Measurements from ENCODE around the gene EIPR1. TPM values are rescaled to one million over a fixed set of nuclear protein-coding genes. Genes with fewer than 3 reads are reported as not detected.

Gene EIPR1
- total and polyA plus RNA-seq, 2 of the 13 experiments (the other 11 are each of a cell fraction or from before 2014, with no cell fraction given), result 70.0 to 96.3 TPM

GRCh38 chr2:3368261-3368722, 9.3 kb downstream of the EIPR1 start (continued):
- TF ChIP-seq, protein P1, sequence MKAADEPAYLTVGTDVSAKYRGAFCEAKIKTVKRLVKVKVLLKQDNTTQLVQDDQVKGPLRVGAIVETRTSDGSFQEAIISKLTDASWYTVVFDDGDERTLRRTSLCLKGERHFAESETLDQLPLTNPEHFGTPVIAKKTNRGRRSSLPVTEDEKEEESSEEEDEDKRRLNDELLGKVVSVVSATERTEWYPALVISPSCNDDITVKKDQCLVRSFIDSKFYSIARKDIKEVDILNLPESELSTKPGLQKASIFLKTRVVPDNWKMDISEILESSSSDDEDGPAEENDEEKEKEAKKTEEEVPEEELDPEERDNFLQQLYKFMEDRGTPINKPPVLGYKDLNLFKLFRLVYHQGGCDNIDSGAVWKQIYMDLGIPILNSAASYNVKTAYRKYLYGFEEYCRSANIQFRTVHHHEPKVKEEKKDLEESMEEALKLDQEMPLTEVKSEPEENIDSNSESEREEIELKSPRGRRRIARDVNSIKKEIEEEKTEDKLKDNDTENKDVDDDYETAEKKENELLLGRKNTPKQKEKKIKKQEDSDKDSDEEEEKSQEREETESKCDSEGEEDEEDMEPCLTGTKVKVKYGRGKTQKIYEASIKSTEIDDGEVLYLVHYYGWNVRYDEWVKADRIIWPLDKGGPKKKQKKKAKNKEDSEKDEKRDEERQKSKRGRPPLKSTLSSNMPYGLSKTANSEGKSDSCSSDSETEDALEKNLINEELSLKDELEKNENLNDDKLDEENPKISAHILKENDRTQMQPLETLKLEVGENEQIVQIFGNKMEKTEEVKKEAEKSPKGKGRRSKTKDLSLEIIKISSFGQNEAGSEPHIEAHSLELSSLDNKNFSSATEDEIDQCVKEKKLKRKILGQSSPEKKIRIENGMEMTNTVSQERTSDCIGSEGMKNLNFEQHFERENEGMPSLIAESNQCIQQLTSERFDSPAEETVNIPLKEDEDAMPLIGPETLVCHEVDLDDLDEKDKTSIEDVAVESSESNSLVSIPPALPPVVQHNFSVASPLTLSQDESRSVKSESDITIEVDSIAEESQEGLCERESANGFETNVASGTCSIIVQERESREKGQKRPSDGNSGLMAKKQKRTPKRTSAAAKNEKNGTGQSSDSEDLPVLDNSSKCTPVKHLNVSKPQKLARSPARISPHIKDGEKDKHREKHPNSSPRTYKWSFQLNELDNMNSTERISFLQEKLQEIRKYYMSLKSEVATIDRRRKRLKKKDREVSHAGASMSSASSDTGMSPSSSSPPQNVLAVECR (CRISPR knock-in tag; IDR thresholded peaks at IDR 0.05; ENCODE audit: borderline replicate concordance), result peak; percentile 48
- 0 out of 2 replicates have a peak, but pooled peaks have one; percentile 26 for TF ChIP-seq NR2C2 (CRISPR knock-in tag; IDR thresholded peaks at IDR 0.05; ENCODE audit: borderline replicate concordance)
- TF ChIP-seq ARHGAP35 (CRISPR knock-in tag; IDR thresholded peaks at IDR 0.05; ENCODE audit: borderline replicate concordance), result 0 out of 2 replicates have a peak, but pooled peaks have one; percentile 83
- no peak for TF ChIP-seq SP5 (CRISPR knock-in tag; IDR thresholded peaks at IDR 0.05; ENCODE audit: borderline replicate concordance, low read depth)
- peak; percentile 30; the same call in 1 of the 2 replicates for TF ChIP-seq HMGXB3 (CRISPR knock-in tag; IDR thresholded peaks at IDR 0.05; ENCODE audit: borderline replicate concordance)
- TF ChIP-seq ZNF44 (CRISPR knock-in tag; IDR thresholded peaks at IDR 0.05), result peak; percentile 98
- TF ChIP-seq REPIN1 (CRISPR knock-in tag; IDR thresholded peaks at IDR 0.05; ENCODE audit: borderline replicate concordance, low read depth), result 0 out of 2 replicates have a peak, but pooled peaks have one; percentile 56
- TF ChIP-seq RXRB (CRISPR knock-in tag; IDR thresholded peaks at IDR 0.05; ENCODE audit: borderline replicate concordance), result 0 out of 2 replicates have a peak, but pooled peaks have one; percentile 33
- TF ChIP-seq NR3C1 (CRISPR knock-in tag; IDR thresholded peaks at IDR 0.05), result no peak
- TF ChIP-seq ZNF274 (CRISPR knock-in tag; IDR thresholded peaks at IDR 0.05), result peak; percentile 91; the same call in 1 of the 2 replicates
- TF ChIP-seq, protein P2, sequence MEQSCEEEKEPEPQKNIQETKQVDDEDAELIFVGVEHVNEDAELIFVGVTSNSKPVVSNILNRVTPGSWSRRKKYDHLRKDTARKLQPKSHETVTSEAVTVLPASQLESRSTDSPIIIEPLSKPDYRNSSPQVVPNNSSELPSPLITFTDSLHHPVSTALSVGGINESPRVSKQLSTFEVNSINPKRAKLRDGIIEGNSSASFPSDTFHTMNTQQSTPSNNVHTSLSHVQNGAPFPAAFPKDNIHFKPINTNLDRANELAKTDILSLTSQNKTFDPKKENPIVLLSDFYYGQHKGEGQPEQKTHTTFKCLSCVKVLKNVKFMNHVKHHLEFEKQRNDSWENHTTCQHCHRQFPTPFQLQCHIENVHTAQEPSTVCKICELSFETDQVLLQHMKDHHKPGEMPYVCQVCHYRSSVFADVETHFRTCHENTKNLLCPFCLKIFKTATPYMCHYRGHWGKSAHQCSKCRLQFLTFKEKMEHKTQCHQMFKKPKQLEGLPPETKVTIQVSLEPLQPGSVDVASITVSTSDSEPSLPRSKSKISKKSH (CRISPR knock-in tag; IDR thresholded peaks at IDR 0.05; ENCODE audit: borderline replicate concordance), result peak; percentile 97
- 0 out of 2 replicates have a peak, but pooled peaks have one; percentile 65 for TF ChIP-seq ZSCAN21 (CRISPR knock-in tag; IDR thresholded peaks at IDR 0.05; ENCODE audit: borderline replicate concordance)
- TF ChIP-seq TFE3 (CRISPR knock-in tag; IDR thresholded peaks at IDR 0.05), result peak; percentile 90
- TF ChIP-seq CREBL2 (CRISPR knock-in tag; IDR thresholded peaks at IDR 0.05; ENCODE audit: borderline replicate concordance), result peak; percentile 84; the same call in 1 of the 2 replicates
- 0 out of 2 replicates have a peak, but pooled peaks have one; percentile 15 for TF ChIP-seq ZNF674 (CRISPR knock-in tag; IDR thresholded peaks at IDR 0.05; ENCODE audit: low read depth)
- TF ChIP-seq GATAD1 (CRISPR knock-in tag; IDR thresholded peaks at IDR 0.05), result peak; percentile 34; the same call in 1 of the 2 replicates

Data from HepG2 (cell line).